ENCODE results near the gene ACSBG1.
A peak's percentile ranks its signal among the peaks of the same experiment; 100 is the strongest.

Gene ACSBG1

GRCh38 chr15:78234515-78235040, at the start of gene ACSBG1:
TSS of gene ACSBG1 (minus strand) at chr15:78234565. CDS start at chr15:78234501, 64 bp downstream.
- no peak for DNase-seq (ENCODE audit: low spot score)

GRCh38 chr15:78282324-78282723, 48.0 kb upstream of the ACSBG1 start:
- DNase-seq (ENCODE audit: low spot score) = no peak

GRCh38 chr15:78280319-78281072, 46.1 kb upstream of the ACSBG1 start:
- DNase-seq (ENCODE audit: low spot score) = no peak

GRCh38 chr15:78276064-78276943, 41.9 kb upstream of the ACSBG1 start:
- DNase-seq (ENCODE audit: low spot score) = no peak

DNA sequence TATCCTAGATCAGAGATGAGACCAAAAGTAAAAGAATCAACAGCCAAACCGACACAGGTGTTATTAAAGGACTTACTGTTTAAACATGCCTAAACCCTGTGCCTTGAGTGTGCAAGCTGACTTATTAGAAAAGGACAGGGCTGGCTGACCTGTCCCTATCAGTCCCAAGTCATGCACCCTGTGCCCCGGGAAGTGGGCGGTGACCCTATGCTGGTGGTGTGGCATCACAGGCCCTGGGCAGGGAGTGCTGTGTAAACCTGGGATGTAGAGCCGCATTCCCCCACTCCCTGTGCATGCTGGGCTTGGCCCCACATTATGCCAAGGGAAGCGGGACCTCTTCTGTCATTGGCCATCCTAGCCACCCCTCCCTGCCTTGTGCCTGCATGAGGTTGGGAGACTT, 40.6 kb upstream of the ACSBG1 start:
- DNase-seq (ENCODE audit: low spot score) = no peak

- no peak for DNase-seq (ENCODE audit: low spot score)
Observed at GRCh38 chr15:78272776-78273175, 38.4 kb upstream of the ACSBG1 start.

- DNase-seq (ENCODE audit: low spot score) = no peak
Observed at GRCh38 chr15:78272316-78272715, 38.0 kb upstream of the ACSBG1 start.

DNA sequence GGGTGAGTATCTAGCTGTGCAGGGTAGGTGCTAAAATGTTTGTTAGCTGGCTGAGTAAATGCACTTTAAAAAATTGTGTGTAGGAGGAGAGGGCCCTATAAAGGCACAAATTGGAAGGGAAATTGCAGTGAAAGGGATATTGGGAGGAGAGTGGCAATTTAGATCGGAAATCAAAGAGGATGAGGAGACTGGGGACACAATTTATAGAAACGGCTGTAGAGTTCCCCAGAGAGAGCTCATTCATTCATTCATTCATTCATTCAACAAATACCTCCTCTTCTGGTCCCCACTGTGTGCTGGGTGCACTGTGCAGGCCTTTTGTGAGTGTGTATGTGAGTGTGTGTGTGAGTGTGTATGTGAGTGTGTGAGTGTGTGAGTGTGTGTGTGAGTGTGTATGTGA, 32.4 kb upstream of the ACSBG1 start:
- DNase-seq (ENCODE audit: low spot score) = no peak

GRCh38 chr15:78266229-78266628, 31.9 kb upstream of the ACSBG1 start:
- DNase-seq (ENCODE audit: low spot score) = no peak

GRCh38 chr15:78265752-78266224, 31.4 kb upstream of the ACSBG1 start:
- no peak for DNase-seq (ENCODE audit: low spot score)

- DNase-seq (ENCODE audit: low spot score) = no peak
Observed at GRCh38 chr15:78265137-78265460, 30.7 kb upstream of the ACSBG1 start.

GRCh38 chr15:78264304-78265136, 30.2 kb upstream of the ACSBG1 start, which contains the start of gene DNAJA4:
TSS of gene DNAJA4 (plus strand) at chr15:78264562. CDS start at chr15:78264764, 202 bp downstream.
- peak; percentile 56 for DNase-seq (ENCODE audit: low spot score)

DNA sequence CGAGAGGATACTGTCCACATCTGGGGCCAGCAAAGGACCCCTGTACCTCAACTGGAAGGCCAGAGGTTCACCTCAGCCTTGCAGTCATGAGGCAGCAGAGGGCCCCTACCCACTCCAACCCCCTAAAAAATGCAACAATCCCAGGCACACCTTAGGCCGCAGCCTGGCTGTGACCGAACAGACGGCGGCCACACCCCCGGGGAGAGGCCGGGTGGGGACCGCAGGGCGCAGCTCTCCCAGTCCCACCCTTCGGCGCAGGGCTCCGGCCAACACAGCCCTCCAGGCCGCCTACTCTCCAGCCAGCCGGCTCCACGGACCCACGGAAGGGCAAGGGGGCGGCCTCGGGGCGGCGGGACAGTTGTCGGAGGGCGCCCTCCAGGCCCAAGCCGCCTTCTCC, 29.5 kb upstream of the ACSBG1 start:
- DNase-seq (ENCODE audit: low spot score) = no peak

GRCh38 chr15:78263351-78263781, 29.0 kb upstream of the ACSBG1 start:
- DNase-seq (ENCODE audit: low spot score) = no peak

- no peak for DNase-seq (ENCODE audit: low spot score)
Observed at GRCh38 chr15:78261062-78261461, 26.7 kb upstream of the ACSBG1 start.

DNA sequence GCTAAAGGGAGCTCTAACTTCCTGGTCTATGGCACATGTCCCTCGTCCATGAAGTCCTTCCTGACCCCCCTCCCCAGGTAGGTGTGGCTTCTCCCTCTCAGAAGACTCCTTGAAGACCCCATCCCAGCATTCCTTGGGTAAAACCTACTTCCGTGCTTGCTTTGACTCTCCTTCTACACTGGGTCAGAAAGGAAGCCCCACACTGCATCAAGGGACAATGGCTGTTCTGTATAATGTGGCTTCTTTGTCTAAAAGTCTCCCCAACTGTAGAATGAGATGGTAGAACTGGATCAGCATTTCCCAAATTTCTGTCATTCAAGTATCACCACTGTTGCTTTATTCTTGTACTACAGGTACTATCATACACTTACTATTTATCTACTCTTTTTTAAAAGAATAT, 26.1 kb upstream of the ACSBG1 start:
- no peak for DNase-seq (ENCODE audit: low spot score)

- DNase-seq (ENCODE audit: low spot score) = no peak
Observed at GRCh38 chr15:78259232-78259631, 24.9 kb upstream of the ACSBG1 start.

- no peak for DNase-seq (ENCODE audit: low spot score)
Observed at GRCh38 chr15:78257681-78258080, 23.3 kb upstream of the ACSBG1 start.

- no peak for DNase-seq (ENCODE audit: low spot score)
Observed at GRCh38 chr15:78256044-78256437, 21.7 kb upstream of the ACSBG1 start.

GRCh38 chr15:78255421-78256043, 21.2 kb upstream of the ACSBG1 start:
- DNase-seq (ENCODE audit: low spot score) = no peak

DNA sequence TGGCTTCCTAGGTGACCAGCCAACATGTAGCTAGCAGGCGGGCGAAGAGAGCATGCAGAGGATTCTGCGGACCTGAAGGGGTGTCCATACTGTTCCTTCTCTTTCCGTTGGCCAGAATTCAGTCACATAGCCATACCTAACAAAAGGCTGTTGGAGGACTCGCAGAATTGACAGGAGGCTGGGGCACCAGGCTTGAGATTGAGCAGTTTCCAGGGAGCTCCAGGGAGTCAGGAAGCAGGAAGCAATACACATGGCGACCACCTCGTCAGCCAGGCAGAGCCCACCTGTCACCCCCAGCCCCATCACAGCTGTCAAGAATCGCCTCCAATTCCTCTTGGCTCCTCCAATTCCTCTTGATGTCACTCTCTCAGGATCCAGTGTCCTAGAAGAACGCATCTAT, 16.8 kb upstream of the ACSBG1 start:
- no peak for DNase-seq (ENCODE audit: low spot score)

All from ecto neural progenitor cell (in vitro differentiated cells).